Activated T-cell treated with anti-CD3 and anti-CD28 coated beads, Interleukin-2, amount 50 U/mL, for 72 hours (primary cell): Measurements from ENCODE around the gene GYPC. TPM values are rescaled to one million over a fixed set of nuclear protein-coding genes. Genes with fewer than 3 reads are reported as not detected.

ENCODE experiments used
- ATAC-seq, 2 donors: fragments of 150-1000 bp; cut with Tn5 transposase; replicated peaks in 1 of 2; 2 replicates each; pipeline ENCODE4 v1.10.0; 2021; ENCODE audit warnings: moderate library complexity in 2 of 2, mild to moderate bottlenecking in 1 of 2
- DNase-seq, 2 donors: peaks; one replicate each; pipeline ENCODE4 v3.0.0; 2021 to 2022; ENCODE audit warnings: mixed read lengths in 1 of 2
- H3K27ac Mint-ChIP-seq: one replicate; pipeline ENCODE4 v1.8.0; 2022; ENCODE audit warnings: mild to moderate bottlenecking, moderate library complexity, mixed read lengths
- H3K27me3 Mint-ChIP-seq: one replicate; pipeline ENCODE4 v1.8.0; 2022; ENCODE audit warnings: low read depth, mixed read lengths
- H3K36me3 Mint-ChIP-seq, 2 donors: one replicate each; pipeline ENCODE4 v1.8.0; 2022; ENCODE audit warnings: mixed read lengths in 2 of 2, mild to moderate bottlenecking in 1 of 2; ENCODE audit not compliant: insufficient read depth in 2 of 2
- H3K4me1 Mint-ChIP-seq: one replicate; pipeline ENCODE4 v1.8.0; 2022; ENCODE audit warnings: low read depth, mixed read lengths
- H3K4me3 Mint-ChIP-seq, 2 donors: one replicate each; pipeline ENCODE4 v1.8.0; 2022; ENCODE audit warnings: mild to moderate bottlenecking in 2 of 2, mixed read lengths in 2 of 2, moderate library complexity in 2 of 2
- H3K9me3 Mint-ChIP-seq, 2 donors: one replicate each; pipeline ENCODE4 v1.8.0; 2022; ENCODE audit warnings: mixed read lengths in 2 of 2
- total RNA-seq, 2 donors: library from RNA; stranded (reverse); gene quantifications; one replicate each; pipeline ENCODE4 v1.2.3, GENCODE V29; 2022

The GYPC gene
- total RNA-seq, 2 donors from 2014 or later = 144 to 148 TPM

GRCh38 chr2:126739141-126739540 lies 83.2 kb downstream of the GYPC start:
- H3K4me3 Mint-ChIP-seq = no peak overlapping the region
- no peaks in the 10 kb centered on the region for H3K4me1 Mint-ChIP-seq
- no peak overlapping the region for H3K27ac Mint-ChIP-seq
- H3K27me3 Mint-ChIP-seq = no peaks in the 10 kb centered on the region
- no peak for DNase-seq
- H3K9me3 Mint-ChIP-seq = no peaks in the 10 kb centered on the region
- ATAC-seq = no peak
- no peaks in the 10 kb centered on the region for H3K36me3 Mint-ChIP-seq

GRCh38 chr2:126744640-126745039 lies 88.7 kb downstream of the GYPC start:
- H3K27me3 Mint-ChIP-seq = no peaks in the 10 kb centered on the region
- ATAC-seq (no peak), DNase-seq (no peak)
- H3K4me1 Mint-ChIP-seq = no peaks in the 10 kb centered on the region
- no peak overlapping the region for H3K27ac Mint-ChIP-seq
- no peaks in the 10 kb centered on the region for H3K9me3 Mint-ChIP-seq
- H3K36me3 Mint-ChIP-seq = no peaks in the 10 kb centered on the region
- H3K4me3 Mint-ChIP-seq = no peak overlapping the region

Other genes starting within 250 kb of the GYPC start
- not detected for gene TEX51, start 242.7 kb downstream of the GYPC start, total RNA-seq